NCI-H82 treated with DMSO at 0.1 percent for 48 hours (cell line): Measurements from ENCODE around the gene TMEM244.
"Not testable (repeated sequence)": the region's sequence is repeated elsewhere in the genome, so short reads cannot be mapped to it uniquely, and the experiment has no call there.

ENCODE experiments used
- DNase-seq: peaks from one replicate; lab custom pipeline; 2025; ENCODE audit not compliant: unreplicated experiment; lab: John Stamatoyannopoulos, UW

The TMEM244 gene

GRCh38 chr6:129817332-129817731, 43.8 kb downstream of the TMEM244 start:
- no peak for DNase-seq

DNA sequence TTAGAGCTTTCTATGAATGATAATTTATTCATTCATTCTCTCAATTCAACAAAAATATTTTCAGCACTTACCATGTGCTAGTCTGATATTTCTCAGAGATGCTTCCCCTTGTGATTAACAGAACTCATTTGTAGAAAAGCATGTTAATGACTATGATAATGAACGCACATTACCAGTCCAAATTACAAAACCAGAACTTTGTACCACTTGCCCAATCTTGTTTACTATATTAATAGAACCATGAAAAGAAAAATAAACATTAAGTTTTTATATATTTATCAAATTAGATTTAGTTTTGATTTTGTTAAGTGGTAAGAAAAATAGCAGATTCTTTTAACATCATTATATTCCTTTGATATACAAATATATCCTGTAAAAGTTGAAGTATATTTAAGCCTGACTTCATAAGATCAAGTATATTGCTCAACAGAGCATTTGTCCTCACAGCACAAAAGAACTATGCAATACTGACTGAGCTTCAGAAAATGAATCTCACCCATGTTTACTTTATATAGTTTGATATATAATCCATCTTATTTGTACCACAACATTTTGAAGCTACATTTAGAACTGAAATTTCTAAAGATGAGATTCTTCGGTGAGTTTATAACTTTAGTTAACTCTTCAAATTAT, 48.9 kb downstream of the TMEM244 start:
- DNase-seq: no peak

DNA sequence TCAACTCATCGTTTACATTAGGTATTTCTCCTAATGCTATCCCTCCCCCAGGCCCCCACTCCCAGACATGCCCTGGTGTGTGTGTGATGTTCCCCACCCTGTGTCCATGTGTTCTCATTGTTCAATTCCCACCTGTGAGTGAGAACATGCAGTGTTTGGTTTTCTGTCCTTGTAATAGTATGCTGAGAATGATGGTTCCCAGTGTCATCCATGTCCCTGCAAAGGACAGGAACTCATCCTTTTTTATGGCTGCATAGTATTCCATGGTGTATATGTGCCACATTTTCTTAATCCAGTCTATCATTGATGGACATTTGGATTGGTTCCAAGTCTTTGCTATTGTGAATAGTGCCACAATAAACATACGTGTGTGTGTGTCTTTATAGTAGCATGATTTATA, 54.0 kb downstream of the TMEM244 start:
- not testable (repeated sequence) for DNase-seq

- DNase-seq: not testable (repeated sequence)
Observed at GRCh38 chr6:129802920-129803319, 58.2 kb downstream of the TMEM244 start.

DNA sequence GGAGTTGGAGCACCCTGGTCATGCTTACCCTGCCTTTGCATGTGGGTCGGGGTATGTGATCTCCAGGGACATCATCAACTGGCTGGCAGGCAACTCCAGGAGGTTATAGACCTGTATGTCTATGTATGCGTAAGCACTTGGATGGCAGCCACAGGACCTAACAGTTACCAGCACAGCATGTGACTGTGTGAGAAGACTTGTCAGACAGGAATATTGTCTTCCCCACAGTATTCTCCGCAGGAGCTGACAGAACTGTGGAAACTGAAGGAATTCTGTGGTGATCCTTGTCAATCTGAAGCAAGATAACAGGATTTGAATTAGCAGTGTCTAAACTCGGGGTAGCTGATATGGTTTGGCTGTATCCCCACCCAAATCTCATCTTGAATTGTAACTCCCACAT, 59.2 kb downstream of the TMEM244 start:
- DNase-seq: no peak

DNA sequence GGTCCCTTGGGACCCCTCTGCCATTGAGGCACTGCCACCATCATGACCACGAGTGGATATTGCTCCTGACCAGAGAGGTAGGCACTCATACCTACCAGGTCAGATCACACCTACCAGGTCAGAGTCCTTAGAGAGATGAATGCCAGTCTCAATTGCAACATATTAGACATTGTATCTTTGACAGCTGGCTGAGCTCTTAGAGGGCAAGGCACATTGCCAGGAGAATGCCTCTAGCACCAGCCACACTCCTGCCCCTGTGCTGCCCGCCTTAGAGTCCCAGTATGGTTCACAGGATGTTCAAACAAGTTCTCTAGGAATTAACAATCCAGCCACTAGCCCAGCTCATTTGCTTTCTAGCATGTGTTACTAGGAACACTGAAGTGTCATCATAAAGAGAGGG, 65.9 kb downstream of the TMEM244 start:
- no peak for DNase-seq

DNA sequence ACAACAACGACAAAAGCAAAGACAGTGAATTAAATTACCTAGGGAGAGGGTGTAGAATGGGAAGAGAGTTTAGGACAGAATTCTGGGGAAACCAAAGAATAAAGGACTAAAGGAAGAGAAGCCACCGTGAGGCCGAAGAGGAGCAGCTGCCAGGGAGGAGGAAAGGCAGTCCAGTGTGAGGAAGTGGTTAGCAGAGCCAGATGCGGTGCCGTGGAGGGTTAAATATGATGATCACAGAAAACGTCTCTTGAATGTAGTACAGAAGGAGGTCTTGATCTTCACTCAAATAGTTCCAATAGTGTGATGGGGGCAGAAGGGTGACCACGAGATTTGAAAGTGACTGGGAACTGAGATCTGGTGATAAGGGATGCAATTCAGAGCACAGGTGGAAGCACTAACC, 67.7 kb downstream of the TMEM244 start:
- no peak for DNase-seq

DNA sequence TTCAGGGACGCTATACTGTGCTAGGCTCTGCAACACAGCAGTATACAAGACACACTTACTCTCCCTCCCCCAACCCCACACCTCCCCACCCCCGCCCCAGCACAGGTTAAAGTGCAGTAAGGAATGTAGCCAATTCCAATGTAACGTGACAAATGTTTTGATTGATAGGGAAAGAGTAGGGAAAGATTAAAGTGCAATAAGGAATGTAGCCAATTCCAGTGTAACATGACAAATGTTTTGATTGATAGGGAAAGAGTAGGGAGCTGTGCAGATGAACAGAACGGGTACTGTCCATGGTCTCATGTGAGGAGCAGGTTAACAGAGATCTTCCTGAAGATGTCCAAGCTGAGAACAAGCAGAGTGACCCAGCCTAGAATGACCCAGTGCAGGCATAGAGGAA, 69.1 kb downstream of the TMEM244 start:
- DNase-seq: no peak

DNA sequence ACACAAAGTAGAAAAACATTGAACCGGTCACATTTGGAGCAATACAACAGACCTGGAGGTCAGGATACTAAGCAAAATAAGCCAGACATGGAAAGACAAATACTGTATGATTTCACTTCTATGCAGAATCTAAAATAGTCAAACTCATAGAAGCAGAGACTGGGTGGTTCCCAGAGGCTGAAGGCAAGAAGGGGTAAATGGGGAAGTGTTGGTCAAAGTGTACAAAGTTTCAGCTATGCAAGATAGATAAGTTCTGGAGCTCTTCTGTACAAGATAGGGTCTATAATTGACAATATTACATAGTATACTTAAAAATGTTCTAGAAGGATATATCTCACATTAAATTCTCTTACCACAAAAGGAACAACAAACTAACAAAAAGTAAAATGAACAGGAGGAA, 70.3 kb downstream of the TMEM244 start:
- DNase-seq: no peak

GRCh38 chr6:129789974-129790373, 71.1 kb downstream of the TMEM244 start:
- DNase-seq: no peak

- no peak for DNase-seq
Observed at GRCh38 chr6:129787816-129788215, 73.3 kb downstream of the TMEM244 start.

DNA sequence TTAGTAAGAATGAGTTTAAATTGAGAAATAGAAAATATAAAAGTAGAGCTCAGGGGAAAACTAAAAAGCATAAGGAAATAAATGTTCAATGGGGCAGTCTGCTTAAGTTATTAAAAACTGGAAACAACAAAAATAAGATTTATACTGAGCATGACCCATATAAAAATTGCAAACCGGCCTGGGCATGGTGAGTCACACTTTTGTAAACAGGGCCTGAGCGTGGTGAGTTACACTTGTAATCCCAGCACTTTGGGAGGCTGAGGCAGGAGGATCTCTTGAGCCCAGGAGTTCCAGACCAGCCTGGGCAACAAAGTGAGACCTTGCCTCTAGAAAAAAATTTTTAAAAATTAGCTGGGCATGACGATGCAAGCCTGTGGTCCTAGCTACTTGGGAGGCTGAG, 74.6 kb downstream of the TMEM244 start:
- DNase-seq: no peak

DNA sequence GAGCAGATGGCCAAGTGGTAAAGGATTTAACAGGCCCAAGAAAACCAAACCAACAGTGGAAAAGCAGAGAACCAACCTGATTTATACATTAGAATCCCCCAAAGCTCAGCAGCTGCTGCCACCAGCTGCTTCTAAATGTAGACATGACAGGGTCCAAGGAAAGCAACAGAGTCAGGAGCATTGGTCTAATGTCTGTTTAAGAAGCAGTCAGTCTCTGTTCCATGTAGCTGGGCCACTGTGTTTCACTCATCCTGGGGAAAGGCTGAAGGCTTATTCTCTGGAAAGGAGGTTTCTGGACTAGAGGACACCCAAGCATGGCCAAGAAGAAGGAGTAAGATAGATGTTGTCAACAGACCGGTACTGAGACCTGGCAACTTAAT, 75.4 kb downstream of the TMEM244 start:
- peak; percentile 85 for DNase-seq

DNA sequence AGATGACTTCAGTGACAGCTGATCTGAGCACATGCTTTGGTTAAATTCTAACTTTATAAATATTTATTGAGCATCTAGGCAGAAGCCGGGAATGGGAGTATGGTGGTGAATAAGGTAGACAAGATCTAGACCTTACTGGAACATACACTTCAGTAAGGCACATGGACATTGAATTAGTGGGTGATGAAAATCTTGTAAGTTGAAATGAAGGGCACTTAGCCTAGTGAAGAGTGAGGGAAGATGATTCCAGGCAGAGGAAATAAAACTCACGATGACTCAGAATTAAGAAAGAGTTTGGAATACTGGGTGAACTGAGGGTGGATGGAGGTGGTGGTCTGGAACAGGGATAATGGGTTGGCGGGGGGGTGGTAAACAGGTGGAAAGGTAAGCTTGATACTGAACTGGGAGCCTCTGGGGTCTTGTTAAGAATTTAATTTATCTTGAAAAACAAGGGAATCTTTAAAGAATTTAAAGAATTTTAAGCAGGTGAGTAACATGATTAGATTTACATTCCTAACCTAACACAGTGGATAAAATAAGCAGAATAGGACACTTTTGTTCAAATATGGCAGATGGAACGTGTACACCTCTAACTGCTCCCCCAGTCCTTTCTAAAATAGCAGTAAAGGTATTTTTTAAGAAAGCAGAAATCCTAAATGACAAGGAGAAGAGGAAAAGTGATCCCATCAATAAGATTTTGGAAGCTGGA, 75.9 kb downstream of the TMEM244 start:
- DNase-seq: no peak
